ENCODE results near the gene EVI2A.

Gene EVI2A

GRCh38 chr17:31327534-31328159 is 6.2 kb upstream of the EVI2A start:
- Mint-ChIP-seq H3K36me3 (ENCODE audit: low read depth) (peaks cover 40% of the 10 kb centered on the region), H3K4me1 (no peaks in the 10 kb centered on the region), H3K4me3 (no peak overlapping the region), H3K27ac (no peak overlapping the region), H3K27me3 (ENCODE audit: low read depth, poor library complexity) (no peaks in the 10 kb centered on the region), H3K9me3 (no peaks in the 10 kb centered on the region)
- DNase-seq, result no peak
- no peak for TF ChIP-seq CTCF (IDR thresholded peaks at IDR 0.05)

- DNase-seq, result no peak
- Mint-ChIP-seq H3K27me3 (ENCODE audit: low read depth, poor library complexity) (no peaks in the 10 kb centered on the region), H3K27ac (no peak overlapping the region), H3K9me3 (no peaks in the 10 kb centered on the region), H3K4me1 (no peaks in the 10 kb centered on the region), H3K4me3 (no peak overlapping the region), H3K36me3 (ENCODE audit: low read depth) (peaks cover 38% of the 10 kb centered on the region)
- no peak for TF ChIP-seq CTCF (IDR thresholded peaks at IDR 0.05)
Observed at GRCh38 chr17:31323551-31323950, 2.1 kb upstream of the EVI2A start.

DNA sequence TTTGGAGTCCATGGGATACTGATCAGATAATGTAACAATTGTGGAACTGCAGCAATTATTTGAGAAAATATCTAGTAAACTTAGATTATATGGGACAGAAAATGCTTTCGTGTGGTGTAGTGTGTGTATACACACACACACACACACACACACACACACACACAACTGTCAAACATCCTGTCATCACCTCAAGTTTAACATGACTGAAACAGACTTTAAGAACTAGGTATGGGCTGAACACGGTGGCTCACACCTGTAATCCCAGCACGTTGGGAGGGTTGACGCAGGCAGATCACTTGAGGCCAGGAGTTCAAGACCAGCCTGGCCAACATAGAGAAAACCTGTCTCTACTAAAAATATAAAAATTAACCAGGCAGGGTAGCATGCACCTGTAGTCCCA is 544 bp upstream of the EVI2A start:
- H3K27me3 Mint-ChIP-seq (ENCODE audit: low read depth, poor library complexity), result no peaks in the 10 kb centered on the region
- TF ChIP-seq CTCF (IDR thresholded peaks at IDR 0.05), result no peak
- H3K4me1 Mint-ChIP-seq, result no peaks in the 10 kb centered on the region
- no peak overlapping the region for H3K4me3 Mint-ChIP-seq
- DNase-seq, result no peak
- H3K27ac Mint-ChIP-seq, result no peak overlapping the region
- H3K9me3 Mint-ChIP-seq, result no peaks in the 10 kb centered on the region
- peaks cover 28% of the 10 kb centered on the region for H3K36me3 Mint-ChIP-seq (ENCODE audit: low read depth)

- Mint-ChIP-seq H3K4me3 (no peak overlapping the region), H3K9me3 (no peaks in the 10 kb centered on the region), H3K4me1 (no peaks in the 10 kb centered on the region), H3K27me3 (ENCODE audit: low read depth, poor library complexity) (no peaks in the 10 kb centered on the region), H3K36me3 (ENCODE audit: low read depth) (peaks cover 19% of the 10 kb centered on the region), H3K27ac (no peak overlapping the region)
- TF ChIP-seq CTCF (IDR thresholded peaks at IDR 0.05), result no peak
- DNase-seq, result no peak
Observed at GRCh38 chr17:31320791-31321190, 631 bp downstream of the EVI2A start.

- TF ChIP-seq CTCF (IDR thresholded peaks at IDR 0.05), result no peak
- H3K4me3 Mint-ChIP-seq, result no peak overlapping the region
- DNase-seq, result no peak
- H3K4me1 Mint-ChIP-seq, result no peaks in the 10 kb centered on the region
- H3K27me3 Mint-ChIP-seq (ENCODE audit: low read depth, poor library complexity), result no peaks in the 10 kb centered on the region
- H3K36me3 Mint-ChIP-seq (ENCODE audit: low read depth), result peaks cover 13% of the 10 kb centered on the region
- no peaks in the 10 kb centered on the region for H3K9me3 Mint-ChIP-seq
- H3K27ac Mint-ChIP-seq, result no peak overlapping the region
Observed at GRCh38 chr17:31320241-31320640, 1.2 kb downstream of the EVI2A start.

All from nephron progenitor cell (in vitro differentiated cells).